Measurements from ENCODE around the gene GOLGA6B. TPM values are rescaled to one million over a fixed set of nuclear protein-coding genes. Genes with fewer than 3 reads are reported as not detected.
"Not testable (repeated sequence)": the region's sequence is repeated elsewhere in the genome, so short reads cannot be mapped to it uniquely, and the experiment has no call there.

The GOLGA6B gene
- total RNA-seq, 2 experiments from 2014 or later = not detected

DNA sequence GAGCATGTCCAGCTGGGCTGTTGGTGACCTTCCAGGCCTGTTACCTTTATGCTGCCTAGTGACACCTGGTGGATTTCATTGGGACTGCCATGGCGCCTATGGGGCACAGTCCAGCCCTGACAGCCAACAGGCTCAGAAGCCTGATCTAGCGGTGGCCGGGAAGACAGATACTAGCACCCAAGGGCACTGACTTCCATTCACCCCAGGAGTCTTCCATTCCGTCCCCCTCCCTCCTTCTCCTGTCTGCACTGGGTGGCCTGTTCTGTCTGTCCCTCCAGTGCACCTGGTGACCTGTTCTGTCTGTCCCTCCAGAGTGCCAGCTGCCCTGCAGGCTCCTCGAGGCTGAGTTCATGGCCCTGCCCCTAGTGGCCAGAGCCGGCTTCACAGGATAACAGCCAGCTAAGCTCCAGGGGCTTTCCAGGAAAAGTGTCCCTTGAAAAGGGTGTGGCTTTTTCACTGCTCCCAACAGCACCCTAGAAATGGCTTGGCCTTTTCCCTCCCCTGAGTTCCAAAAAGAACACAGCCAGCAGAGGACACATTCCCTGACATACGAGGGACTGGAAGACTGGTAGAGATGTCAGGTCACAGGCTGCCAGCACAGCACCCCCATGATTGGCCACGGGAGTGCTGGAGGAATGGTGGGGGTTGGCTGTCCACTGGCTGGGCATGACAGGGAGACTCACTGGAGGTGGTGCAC is 16.3 kb downstream of the GOLGA6B start:
- H3K9me3 Mint-ChIP-seq (ENCODE audit: low read depth); POLR2A ChIA-PET; H3K36me3 Mint-ChIP-seq (ENCODE audit: low read depth); H3K4me1 Mint-ChIP-seq; H3K27me3 Mint-ChIP-seq; H3K27ac Mint-ChIP-seq: not testable (repeated sequence)
- H3K4me3 Mint-ChIP-seq = peak overlapping the region; percentile 32
- ATAC-seq = peak; percentile 96
- CTCF ChIA-PET = interaction anchor here (0.6 to 2.4 kb wide), 23 partner anchors 10 to 444 kb away, joined by 3 to 22 read pairs (median 3); partner anchors contain the start of genes BBS4 and HIGD2B
- intact Hi-C loops (cut with DNase I, micrococcal nuclease) = loop anchor here (1.0 to 5.0 kb wide), 2 partner anchors 69 to 71 kb away; no protein-coding TSS in a partner anchor
- peak; percentile 84 for DNase-seq

DNA sequence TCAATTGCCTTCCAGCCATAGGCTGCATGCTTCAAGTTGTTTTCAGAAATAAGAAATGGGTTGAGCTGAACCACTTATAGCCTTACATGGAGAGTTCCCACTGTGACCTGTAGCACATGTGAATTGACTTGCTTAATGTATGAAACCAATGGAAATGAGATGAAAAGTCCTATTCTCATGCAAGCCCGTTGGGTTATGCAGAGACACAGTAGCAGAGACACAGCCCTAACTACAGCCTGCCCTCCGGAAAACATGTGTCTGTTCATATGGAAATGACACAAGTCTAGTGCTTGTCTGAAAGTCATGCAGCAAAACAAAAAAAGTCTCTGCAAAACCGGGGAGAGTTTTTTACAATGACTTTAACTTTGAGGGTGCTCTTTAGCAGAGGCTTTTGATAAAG is 17.0 kb downstream of the GOLGA6B start:
- ATAC-seq (no peak), DNase-seq (no peak)
- CTCF ChIA-PET = interaction anchor here (0.6 to 2.4 kb wide), 20 partner anchors 9 to 445 kb away, joined by 3 to 22 read pairs (median 4); partner anchors contain the start of genes BBS4, HEXA and HIGD2B
- intact Hi-C loops (cut with DNase I, micrococcal nuclease) = loop anchor here (1.0 to 5.0 kb wide), 2 partner anchors 69 to 71 kb away; no protein-coding TSS in a partner anchor
- H3K27me3 Mint-ChIP-seq = peaks cover 3% of the 10 kb centered on the region
- no peak overlapping the region for H3K4me3 Mint-ChIP-seq
- peaks cover 6% of the 10 kb centered on the region for H3K4me1 Mint-ChIP-seq
- H3K36me3 Mint-ChIP-seq (ENCODE audit: low read depth) = no peaks in the 10 kb centered on the region
- no peak overlapping the region for H3K27ac Mint-ChIP-seq
- POLR2A ChIA-PET = no interaction called here
- H3K9me3 Mint-ChIP-seq (ENCODE audit: low read depth) = no peaks in the 10 kb centered on the region

DNA sequence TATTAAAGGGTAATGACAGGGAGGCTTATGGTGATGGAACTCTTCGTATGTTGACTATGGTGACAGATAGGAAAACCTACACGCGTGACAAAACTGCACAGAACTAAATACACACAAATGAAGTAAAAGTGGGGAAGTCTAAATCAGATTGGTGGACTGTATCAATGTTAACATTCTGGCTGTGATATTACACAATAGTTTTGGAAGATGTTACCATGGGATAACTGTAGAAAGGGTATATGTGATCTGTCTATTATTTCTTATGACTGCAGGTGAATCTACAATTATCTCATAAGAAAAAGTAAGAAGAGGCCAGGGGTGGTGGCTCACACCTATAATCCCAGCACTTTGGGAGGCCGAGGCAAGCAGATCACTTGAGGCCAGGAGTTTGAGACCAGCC is 22.3 kb downstream of the GOLGA6B start:
- H3K4me3 Mint-ChIP-seq = no peak overlapping the region
- no peak for DNase-seq
- ChIA-PET CTCF (no interaction called here), POLR2A (no interaction called here)
- intact Hi-C loops (cut with DNase I, micrococcal nuclease) = no loop called here
- H3K27me3 Mint-ChIP-seq = peaks cover 7% of the 10 kb centered on the region
- no peaks in the 10 kb centered on the region for H3K4me1 Mint-ChIP-seq
- H3K36me3 Mint-ChIP-seq (ENCODE audit: low read depth) = no peaks in the 10 kb centered on the region
- no peak overlapping the region for H3K27ac Mint-ChIP-seq
- ATAC-seq = no peak
- no peaks in the 10 kb centered on the region for H3K9me3 Mint-ChIP-seq (ENCODE audit: low read depth)

DNA sequence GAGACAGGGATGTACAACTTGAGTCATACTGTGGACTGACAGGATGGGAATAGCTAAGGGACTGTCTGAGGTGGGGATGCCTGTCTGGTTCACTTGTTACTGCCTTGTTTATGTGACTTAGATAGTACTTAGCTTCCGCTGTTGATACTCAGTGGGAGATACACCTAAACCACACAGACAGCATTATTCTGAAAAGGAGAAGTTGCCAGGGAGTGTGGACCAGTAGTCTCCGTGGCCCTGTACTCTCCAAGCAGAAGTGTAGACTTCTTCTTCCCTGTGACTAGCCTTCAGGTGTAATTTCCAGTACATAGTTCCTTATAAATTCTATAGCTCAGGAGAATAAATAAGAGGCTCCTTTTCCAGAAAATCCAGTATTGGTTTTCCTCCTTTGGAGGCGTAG is 26.4 kb downstream of the GOLGA6B start:
- ChIA-PET CTCF (interaction anchor here (0.6 to 2.1 kb wide), 2 partner anchors 10 to 46 kb away, joined by 3 to 9 read pairs; no protein-coding TSS in a partner anchor), POLR2A (interaction anchor here (0.7 kb wide), 1 partner anchor 557 kb away, joined by 8 read pairs; no protein-coding TSS in a partner anchor)
- Mint-ChIP-seq H3K27ac (no peak overlapping the region), H3K4me3 (no peak overlapping the region), H3K36me3 (ENCODE audit: low read depth) (no peaks in the 10 kb centered on the region), H3K9me3 (ENCODE audit: low read depth) (no peaks in the 10 kb centered on the region), H3K4me1 (peaks cover 15% of the 10 kb centered on the region), H3K27me3 (peaks cover 7% of the 10 kb centered on the region)
- ATAC-seq (no peak), DNase-seq (no peak)
- intact Hi-C loops (cut with DNase I, micrococcal nuclease) = no loop called here

DNA sequence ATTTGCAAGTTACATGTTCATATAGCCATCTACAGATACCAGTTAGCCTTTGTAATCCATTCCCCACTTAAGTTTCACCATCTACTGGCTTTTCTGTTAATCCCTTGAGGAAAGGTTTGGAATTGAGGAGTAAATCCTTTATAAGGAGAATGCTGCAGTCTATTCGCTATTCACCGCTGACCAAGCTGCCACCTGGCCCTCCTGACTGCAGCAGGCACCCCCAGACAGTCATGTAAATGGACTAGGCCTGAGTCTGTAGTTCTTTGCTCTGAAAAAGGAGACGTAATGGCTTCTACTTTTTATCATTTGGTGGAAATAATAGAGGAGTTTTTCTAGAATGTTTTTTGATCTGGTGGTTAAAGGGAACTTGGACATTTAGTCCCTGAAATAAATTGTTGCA is 28.3 kb downstream of the GOLGA6B start:
- ChIA-PET CTCF (no interaction called here), POLR2A (no interaction called here)
- Mint-ChIP-seq H3K27ac (no peak overlapping the region), H3K36me3 (ENCODE audit: low read depth) (no peaks in the 10 kb centered on the region), H3K9me3 (ENCODE audit: low read depth) (no peaks in the 10 kb centered on the region), H3K27me3 (peaks cover 5% of the 10 kb centered on the region), H3K4me3 (no peak overlapping the region), H3K4me1 (peaks cover 20% of the 10 kb centered on the region)
- intact Hi-C loops (cut with DNase I, micrococcal nuclease) = no loop called here
- ATAC-seq = no peak
- no peak for DNase-seq

DNA sequence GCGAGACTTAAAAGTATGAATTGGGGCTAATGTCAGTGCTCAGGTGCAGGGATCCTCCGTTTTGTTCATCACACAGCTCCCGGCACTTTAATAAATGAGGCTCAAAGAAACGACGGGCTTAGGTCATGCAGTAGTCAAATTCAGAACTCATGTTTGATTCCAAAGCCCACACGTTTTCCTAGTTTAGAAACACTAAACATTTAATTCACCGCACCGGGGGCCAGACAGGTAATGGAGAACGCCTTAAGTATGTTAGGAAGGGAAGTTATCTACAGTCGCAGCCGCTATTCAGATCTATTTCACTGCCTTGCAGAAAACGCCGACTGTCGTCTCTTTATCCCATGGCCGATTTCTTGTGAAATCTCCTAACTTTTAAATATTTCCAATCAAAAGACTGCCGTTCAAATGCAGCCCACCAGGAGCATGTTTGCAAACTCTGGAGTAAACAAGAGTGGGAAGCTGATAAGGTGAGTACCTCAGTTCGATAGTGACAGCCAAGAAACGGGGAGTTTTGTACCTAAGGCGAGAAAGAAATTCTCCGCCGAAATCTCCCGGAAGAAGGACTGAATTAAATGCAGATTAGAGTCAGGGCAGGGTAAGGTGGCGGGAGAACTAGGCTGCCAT is 30.9 kb downstream of the GOLGA6B start:
- Mint-ChIP-seq H3K27ac (peak overlapping the region; percentile 92), H3K27me3 (no peaks in the 10 kb centered on the region), H3K36me3 (ENCODE audit: low read depth) (no peaks in the 10 kb centered on the region), H3K4me3 (peak overlapping the region; percentile 89), H3K9me3 (ENCODE audit: low read depth) (no peaks in the 10 kb centered on the region), H3K4me1 (peaks cover 20% of the 10 kb centered on the region)
- ATAC-seq = no peak
- ChIA-PET CTCF (interaction anchor here (1.3 to 3.4 kb wide), 5 partner anchors 12 to 218 kb away, joined by 3 to 16 read pairs (median 6); no protein-coding TSS in a partner anchor), POLR2A (interaction anchor here (1.0 kb wide), 1 partner anchor 55 kb away, joined by 5 read pairs; no protein-coding TSS in a partner anchor)
- DNase-seq = peak; percentile 13
- intact Hi-C loops (cut with DNase I, micrococcal nuclease) = loop anchor here (5.0 kb wide), 4 partner anchors 213 to 458 kb away; partner anchors contain the start of genes ARIH1 (in 1 of the 2), CELF6 (in 1 of the 2) and NEO1 (in 1 of the 2)

DNA sequence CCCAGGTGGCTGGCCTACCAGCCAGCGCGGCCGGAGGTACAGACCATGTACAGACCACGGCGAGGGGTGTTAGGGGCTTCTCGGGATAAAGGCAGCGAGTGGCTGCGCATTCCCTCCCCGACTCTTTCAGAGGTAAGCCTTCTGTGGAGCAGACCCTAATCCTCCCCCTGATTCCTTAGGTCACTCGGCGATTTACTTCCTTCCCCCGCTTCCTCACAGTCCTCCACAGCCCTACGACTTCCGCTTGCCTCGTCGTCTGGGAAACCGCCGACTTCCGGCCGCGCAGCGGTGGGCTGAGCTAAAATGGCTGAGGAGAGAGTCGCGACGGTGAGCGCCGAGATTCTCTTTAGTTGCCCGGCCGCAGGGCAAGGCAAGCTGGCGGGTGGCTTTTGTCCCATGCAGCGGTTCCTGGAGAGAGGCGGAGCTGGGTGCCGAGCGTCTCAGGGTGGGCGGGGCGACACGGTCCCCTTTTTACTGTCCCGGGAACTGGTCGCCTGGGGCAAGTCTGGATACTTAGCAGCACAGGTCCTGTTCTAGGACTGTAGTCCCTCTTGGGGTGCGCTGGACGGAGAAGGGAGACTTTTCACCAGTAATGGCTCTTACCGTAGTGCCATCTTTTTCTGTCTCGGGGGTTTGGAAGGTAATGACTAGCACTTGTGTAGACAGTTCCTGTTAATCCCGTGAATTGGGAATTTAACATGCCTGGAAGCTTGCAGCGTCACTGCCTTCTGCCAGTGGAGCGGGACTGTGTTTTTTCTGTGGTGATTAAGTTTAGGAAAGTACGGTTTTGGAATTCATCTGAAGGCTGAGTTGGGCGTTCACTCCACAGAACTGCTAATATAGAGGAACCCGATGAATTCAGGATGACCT is 31.7 kb downstream of the GOLGA6B start, which contains the start of the genes BBS4 and HIGD2B:
Gene BBS4 (plus strand): TSS at position 283 of the 870 bp plus-strand sequence. CDS start 21 bp downstream, at position 304.
Gene HIGD2B (minus strand): TSS at position 258 of the 870 bp plus-strand sequence. CDS start 9,808 bp downstream, outside the sequence.
- no peaks in the 10 kb centered on the region for H3K27me3 Mint-ChIP-seq
- peak; percentile 93 for DNase-seq
- intact Hi-C loops (cut with DNase I, micrococcal nuclease) = loop anchor here (1.0 to 5.0 kb wide), 12 partner anchors 97 to 568 kb away; partner anchors contain the start of genes NEO1 (in 2 of the 2), ADPGK (in 1 of the 2), ARIH1 (in 1 of the 2) and CELF6 (in 1 of the 2)
- H3K4me3 Mint-ChIP-seq = peak within 1 kb of the TSS; percentile 89
- ChIA-PET POLR2A (interaction anchor here (0.6 to 1.0 kb wide), 2 partner anchors 54 to 78 kb away, joined by 3 to 5 read pairs; no protein-coding TSS in a partner anchor), CTCF (interaction anchor here (1.3 to 3.4 kb wide), 5 partner anchors 12 to 219 kb away, joined by 3 to 16 read pairs (median 6); no protein-coding TSS in a partner anchor)
- ATAC-seq = peak; percentile 96
- peaks cover 20% of the 10 kb centered on the region for H3K4me1 Mint-ChIP-seq
- H3K9me3 Mint-ChIP-seq (ENCODE audit: low read depth) = no peaks in the 10 kb centered on the region
- peak within 1 kb of the TSS; percentile 92 for H3K27ac Mint-ChIP-seq
- no peaks in the 10 kb centered on the region for H3K36me3 Mint-ChIP-seq (ENCODE audit: low read depth)

DNA sequence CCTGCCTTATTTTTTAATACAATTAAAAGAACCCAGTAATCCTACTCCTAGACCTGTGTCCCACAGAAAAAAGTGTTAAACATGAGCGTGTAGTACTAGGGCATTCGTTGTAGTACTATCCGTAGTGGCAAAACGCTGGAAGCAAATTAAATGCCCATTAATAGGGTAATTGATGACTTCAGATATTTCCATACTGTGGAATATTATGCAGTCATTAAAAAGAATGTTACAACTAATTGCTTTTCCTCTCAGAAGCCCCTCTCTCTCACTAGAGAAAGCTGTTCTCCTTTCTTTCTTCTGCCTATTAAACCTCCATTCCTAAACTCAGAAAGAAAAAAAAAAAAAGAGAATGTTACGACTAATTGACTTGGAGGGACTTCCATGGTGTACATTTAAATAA is 34.2 kb downstream of the GOLGA6B start:
- Mint-ChIP-seq H3K4me3 (no peak overlapping the region), H3K27ac (no peak overlapping the region), H3K27me3 (no peaks in the 10 kb centered on the region), H3K4me1 (peaks cover 12% of the 10 kb centered on the region), H3K36me3 (ENCODE audit: low read depth) (no peaks in the 10 kb centered on the region), H3K9me3 (ENCODE audit: low read depth) (no peaks in the 10 kb centered on the region)
- ChIA-PET CTCF (interaction anchor here (0.6 to 1.6 kb wide), 2 partner anchors 88 to 559 kb away, joined by 3 to 4 read pairs; no protein-coding TSS in a partner anchor), POLR2A (no interaction called here)
- intact Hi-C loops (cut with DNase I, micrococcal nuclease) = loop anchor here (5.0 kb wide), 4 partner anchors 216 to 461 kb away; partner anchors contain the start of genes ARIH1 (in 1 of the 2), CELF6 (in 1 of the 2) and NEO1 (in 1 of the 2)
- ATAC-seq (no peak), DNase-seq (no peak)

DNA sequence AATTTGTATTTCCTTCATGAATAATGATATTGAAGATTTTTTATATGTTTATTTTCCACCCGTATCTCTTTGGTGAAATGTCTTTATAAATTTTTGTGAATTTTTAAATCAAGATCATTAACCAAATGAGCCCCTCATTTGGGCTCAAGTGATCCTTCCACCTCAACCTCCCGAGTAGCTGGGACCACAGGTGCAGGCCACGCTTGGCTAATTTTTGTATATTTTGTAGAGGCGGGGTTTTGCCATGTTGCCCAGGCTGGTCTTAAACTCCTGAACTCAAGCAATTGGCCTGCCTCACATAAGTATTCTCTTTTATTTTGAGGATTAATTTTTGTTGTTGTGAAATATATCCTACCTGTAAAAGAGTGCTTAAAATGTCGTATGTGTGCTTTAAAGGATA is 36.4 kb downstream of the GOLGA6B start:
- POLR2A ChIA-PET = interaction anchor here (0.6 kb wide), 1 partner anchor 30 kb away, joined by 3 read pairs; no protein-coding TSS in a partner anchor
- H3K9me3 Mint-ChIP-seq (ENCODE audit: low read depth) = no peaks in the 10 kb centered on the region
- no peak overlapping the region for H3K27ac Mint-ChIP-seq
- H3K36me3 Mint-ChIP-seq (ENCODE audit: low read depth) = peaks cover 3% of the 10 kb centered on the region
- ATAC-seq = no peak
- DNase-seq = no peak
- intact Hi-C loops (cut with DNase I, micrococcal nuclease) = no loop called here
- CTCF ChIA-PET = no interaction called here
- H3K4me3 Mint-ChIP-seq = no peak overlapping the region
- H3K4me1 Mint-ChIP-seq = peaks cover 14% of the 10 kb centered on the region
- no peaks in the 10 kb centered on the region for H3K27me3 Mint-ChIP-seq

DNA sequence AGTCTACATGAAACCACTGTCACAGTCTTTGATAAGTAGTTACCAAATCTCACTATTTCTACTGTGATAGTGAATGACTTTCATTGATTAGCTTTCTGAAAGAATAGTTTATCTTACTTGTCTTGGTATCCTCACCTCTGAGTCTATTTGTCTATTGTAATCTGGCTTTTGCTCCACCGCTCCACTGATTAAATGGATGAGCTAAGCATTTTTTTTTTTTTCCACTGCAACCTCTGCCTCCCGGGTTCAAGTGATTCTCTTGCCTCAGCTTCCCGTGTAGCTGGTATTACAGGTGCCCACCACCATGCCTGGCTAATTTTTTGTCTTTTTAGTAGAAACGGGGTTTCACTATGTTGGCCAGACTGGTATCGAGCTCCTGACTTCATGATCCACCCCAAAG is 44.4 kb downstream of the GOLGA6B start:
- Mint-ChIP-seq H3K9me3 (ENCODE audit: low read depth) (no peaks in the 10 kb centered on the region), H3K27me3 (no peaks in the 10 kb centered on the region), H3K27ac (no peak overlapping the region), H3K4me1 (peaks cover 11% of the 10 kb centered on the region), H3K36me3 (ENCODE audit: low read depth) (peaks cover 4% of the 10 kb centered on the region), H3K4me3 (no peak overlapping the region)
- ATAC-seq = no peak
- intact Hi-C loops (cut with DNase I, micrococcal nuclease) = no loop called here
- DNase-seq = no peak
- ChIA-PET CTCF (interaction anchor here (0.7 to 0.8 kb wide), 2 partner anchors 23 to 913 kb away, joined by 3 to 5 read pairs; no protein-coding TSS in a partner anchor), POLR2A (interaction anchor here (0.6 kb wide), 1 partner anchor 288 kb away, joined by 3 read pairs; no protein-coding TSS in a partner anchor)
